Tracheal epithelial cell (primary cell): ENCODE data around the gene OR5K1. TPM values are rescaled to one million over a fixed set of nuclear protein-coding genes. Genes with fewer than 3 reads are reported as not detected.

ENCODE experiments used
- total RNA-seq: library from RNA; depleted of rRNA; stranded (reverse); fragments of >200 nt; gene quantifications from 2 replicates; pipeline ENCODE4 v1.2.1, GENCODE V29; 2014

OR5K1 gene
- not detected in 2 replicates for total RNA-seq

GRCh38 chr3:98462901-98463300, at the start of gene OR5K1:
OR5K1 (plus strand) TSS chr3:98463201; CDS start chr3:98469577, 6,376 bp downstream.

GRCh38 chr3:98497381-98497780, 34.4 kb downstream of the OR5K1 start, which contains the start of gene OR5K2:
OR5K2 (plus strand) TSS chr3:98497681; CDS start chr3:98497681, 0 bp downstream.

Other genes starting within 250 kb of the OR5K1 start
- gene OR5H6, start 199.0 kb upstream of the OR5K1 start, total RNA-seq: not detected in 2 replicates
- not detected in 2 replicates for gene OR5H2, start 180.7 kb upstream of the OR5K1 start, total RNA-seq
- gene OR5K4, start 109.3 kb upstream of the OR5K1 start, total RNA-seq: not detected in 2 replicates
- gene OR5K3, start 72.5 kb upstream of the OR5K1 start, total RNA-seq: not detected in 2 replicates
- gene OR5K2, start 34.5 kb downstream of the OR5K1 start, total RNA-seq: not detected in 2 replicates
- 120 and 168 TPM in 2 replicates for gene CLDND1, start 59.7 kb downstream of the OR5K1 start, total RNA-seq
- not detected in 2 replicates for gene GPR15, start 68.8 kb downstream of the OR5K1 start, total RNA-seq
- 29.6 and 38.8 TPM in 2 replicates for gene CPOX, start 130.4 kb downstream of the OR5K1 start, total RNA-seq